IMR-90 (cell line): Measurements from ENCODE around the gene MRPL49. TPM values are rescaled to one million over a fixed set of nuclear protein-coding genes. Genes with fewer than 3 reads are reported as not detected.

Experiments used
- ATAC-seq: fragments of 200-7000 bp; cut with Tn5 transposase; 2 replicates; pipeline ENCODE4 v1.9.1; 2020; ENCODE audit warnings: low read depth, mild to moderate bottlenecking, moderate library complexity
- BruUV-seq: library from RNA; stranded (reverse); fragments of 400-500 nt; replicated peaks from 2 replicates; lab custom pipeline; 2021; lab: Mats Ljungman, UMichigan
- CTCF ChIA-PET: fragments of 300-600 bp; formaldehyde crosslinking; extraction: SDS; loops from one replicate; lab custom pipeline; 2021; ENCODE audit warnings: antibody characterized with exemption; lab: Yijun Ruan, JAX
- POLR2A ChIA-PET: fragments of 300-600 bp; sonication (Branson Sonifier 250); formaldehyde crosslinking; loops from one replicate; lab custom pipeline; 2022; ENCODE audit warnings: antibody characterized with exemption; ENCODE audit not compliant: unreplicated experiment; lab: Charles Lee
- DNase-seq: peaks from one replicate; pipeline ENCODE4 v3.0.0; 2013
- H2AFZ ChIP-seq: replicated peaks from 2 replicates; pipeline ENCODE3; 2013; ENCODE audit warnings: low read length, mild to moderate bottlenecking; ENCODE audit not compliant: poor library complexity
- H2AK5ac ChIP-seq: 2 replicates; pipeline ENCODE4 v1.6.1; 2013; ENCODE audit warnings: low read depth, low read length, inconsistent platforms
- H2AK9ac ChIP-seq: replicated peaks from 2 replicates; pipeline ENCODE3; 2013; ENCODE audit warnings: mild to moderate bottlenecking, low read depth, low read length, moderate library complexity; ENCODE audit not compliant: poor library complexity
- H2BK120ac ChIP-seq: 2 replicates; pipeline ENCODE4 v1.6.1; 2013; ENCODE audit warnings: low read depth, low read length, inconsistent platforms
- H2BK15ac ChIP-seq: 3 replicates; pipeline ENCODE4 v1.6.1; 2013; ENCODE audit warnings: low read depth, low read length, inconsistent platforms
- H2BK20ac ChIP-seq: 2 replicates; pipeline ENCODE4 v1.6.1; 2013; ENCODE audit warnings: low read depth, mild to moderate bottlenecking, inconsistent platforms, low read length, moderate library complexity
- H2BK5ac ChIP-seq: 2 replicates; pipeline ENCODE4 v1.6.1; 2013; ENCODE audit warnings: mild to moderate bottlenecking, low read depth, low read length, inconsistent platforms; ENCODE audit not compliant: poor library complexity, severe bottlenecking
- H3K14ac ChIP-seq: replicated peaks from 2 replicates; pipeline ENCODE4 v1.6.1; 2013; ENCODE audit warnings: low read depth, low read length, inconsistent platforms
- H3K18ac ChIP-seq: 2 replicates; pipeline ENCODE4 v1.6.1; 2013; ENCODE audit warnings: low read depth, low read length, control low read depth
- H3K23ac ChIP-seq: 2 replicates; pipeline ENCODE4 v1.6.1; 2013; ENCODE audit warnings: low read depth, low read length, inconsistent platforms
- H3K27ac ChIP-seq: 2 replicates; pipeline ENCODE4 v1.5.1; 2013; ENCODE audit warnings: mild to moderate bottlenecking, control low read depth, low read length; ENCODE audit not compliant: insufficient read depth
- H3K27me3 ChIP-seq: 2 replicates; pipeline ENCODE4 v1.6.1; 2013; ENCODE audit warnings: low read length; ENCODE audit not compliant: control insufficient read depth, insufficient read depth
- H3K36me3 ChIP-seq: 2 replicates; pipeline ENCODE4 v1.6.1; 2013; ENCODE audit warnings: low read length, mixed read lengths; ENCODE audit not compliant: control insufficient read depth, insufficient read depth
- H3K4ac ChIP-seq: 2 replicates; pipeline ENCODE4 v1.6.1; 2013; ENCODE audit warnings: low read depth, low read length, inconsistent platforms
- H3K4me1 ChIP-seq: 2 replicates; pipeline ENCODE4 v1.6.1; 2013; ENCODE audit warnings: low read length, mixed read lengths; ENCODE audit not compliant: control insufficient read depth, insufficient read depth
- H3K4me2 ChIP-seq: 2 replicates; pipeline ENCODE4 v1.6.1; 2013; ENCODE audit warnings: low read depth, mild to moderate bottlenecking, control low read depth, low read length, moderate library complexity
- H3K4me3 ChIP-seq: 2 replicates; pipeline ENCODE4 v1.5.1; 2013; ENCODE audit warnings: low read depth, mild to moderate bottlenecking, control low read depth, low read length, moderate library complexity; ENCODE audit not compliant: insufficient read depth
- H3K56ac ChIP-seq: 2 replicates; pipeline ENCODE4 v1.6.1; 2013; ENCODE audit warnings: low read length, inconsistent platforms; ENCODE audit not compliant: insufficient read depth; ENCODE audit errors: extremely low read depth
- H3K79me1 ChIP-seq, 2 experiments: 2 replicates each; pipeline ENCODE4 v1.6.1; 2013; ENCODE audit warnings: low read length in 2 of 2, inconsistent platforms in 1 of 2, low read depth in 1 of 2
- H3K9ac ChIP-seq: 2 replicates; pipeline ENCODE4 v1.6.1; 2013; ENCODE audit warnings: low read depth, low read length, control low read depth
- H3K9me1 ChIP-seq: 2 replicates; pipeline ENCODE4 v1.6.1; 2013; ENCODE audit warnings: low read length, inconsistent platforms; ENCODE audit not compliant: insufficient read depth
- H3K9me3 ChIP-seq: 2 replicates; pipeline ENCODE4 v1.6.1; 2013; ENCODE audit warnings: low read length; ENCODE audit not compliant: control insufficient read depth, insufficient read depth
- H4K20me1 ChIP-seq: 2 replicates; pipeline ENCODE4 v1.6.1; 2013; ENCODE audit warnings: low read length, inconsistent platforms; ENCODE audit not compliant: insufficient read depth
- H4K5ac ChIP-seq: 2 replicates; pipeline ENCODE4 v1.6.1; 2013; ENCODE audit warnings: mild to moderate bottlenecking, low read depth, low read length, control low read depth
- H4K8ac ChIP-seq, 2 experiments: 2 replicates each; pipeline ENCODE4 v1.6.1; 2013; ENCODE audit warnings: low read depth in 2 of 2, low read length in 2 of 2, control low read depth in 1 of 2, inconsistent platforms in 1 of 2
- H4K91ac ChIP-seq: 2 replicates; pipeline ENCODE4 v1.6.1; 2013; ENCODE audit warnings: low read depth, low read length, inconsistent platforms; ENCODE audit not compliant: insufficient read depth
- CEBPB ChIP-seq: IDR thresholded peaks from 2 replicates; pipeline ENCODE4 v1.6.1; 2012; ENCODE audit warnings: low read depth, low read length, improper control_type of control experiment
- CHD1 ChIP-seq: IDR thresholded peaks from 2 replicates; pipeline ENCODE4 v1.6.1; 2012; ENCODE audit warnings: low read depth, low read length, improper control_type of control experiment
- ELK1 ChIP-seq: fragments of 150-350 bp; IDR thresholded peaks from 2 replicates; pipeline ENCODE4 v1.6.1; 2016; ENCODE audit warnings: low read depth, mild to moderate bottlenecking, low read length, moderate library complexity, borderline replicate concordance
- MAZ ChIP-seq: IDR thresholded peaks from 2 replicates; pipeline ENCODE4 v1.6.1; 2012; ENCODE audit warnings: low read depth, mild to moderate bottlenecking, low read length, improper control_type of control experiment, moderate library complexity, borderline replicate concordance
- MXI1 ChIP-seq: IDR thresholded peaks from 2 replicates; pipeline ENCODE4 v1.6.1; 2012; ENCODE audit warnings: low read depth, mild to moderate bottlenecking, low read length, moderate library complexity, borderline replicate concordance
- NFE2L2 ChIP-seq: fragments of 150-350 bp; IDR thresholded peaks from 2 replicates; pipeline ENCODE4 v1.6.1; 2016; ENCODE audit warnings: low read depth, mild to moderate bottlenecking, low read length
- RAD21 ChIP-seq: IDR thresholded peaks from 2 replicates; pipeline ENCODE4 v1.6.1; 2012; ENCODE audit warnings: low read length, improper control_type of control experiment
- RCOR1 ChIP-seq: IDR thresholded peaks from 2 replicates; pipeline ENCODE4 v1.6.1; 2012; ENCODE audit warnings: mild to moderate bottlenecking, low read length, improper control_type of control experiment; ENCODE audit not compliant: insufficient replicate concordance
- USF2 ChIP-seq: fragments of 150-350 bp; IDR thresholded peaks from 2 replicates; pipeline ENCODE4 v1.6.1; 2017; ENCODE audit warnings: mild to moderate bottlenecking, antibody characterized with exemption, low read length, low read depth
- WGBS, 2 experiments: methylation state at CpG; one replicate each; pipeline versions ENCODE4 v1.1.5 to v1.1.7; 2013; ENCODE audit warnings: missing lambda C conversion rate in 2 of 2; ENCODE audit not compliant: insufficient read length in 1 of 2; ENCODE audit errors: extremely low coverage in 2 of 2; 5-methylcytosine and 5-hydroxymethylcytosine counted together
- dilution Hi-C: fragments of 300-500 bp; cut with HindIII; formaldehyde crosslinking; loops from one replicate; pipeline ENCODE4 v1.14.3; 2018; ENCODE audit warnings: low sequenced_read_pairs; ENCODE audit not compliant: unreplicated experiment
- in situ Hi-C: fragments of 300-500 bp; cut with MboI; formaldehyde crosslinking; loops from 3 replicates; pipeline ENCODE4 v1.14.3; 2019; ENCODE audit warnings: low sequenced_read_pairs, inconsistent platforms, mixed read lengths
- intact Hi-C: fragments of 100-400 bp; cut with micrococcal nuclease; formaldehyde crosslinking; loops from 2 replicates; pipeline ENCODE4 v1.10.0; 2022
- polyA plus RNA-seq, 3 experiments: library from polyadenylated mRNA; depleted of rRNA; stranded (reverse); fragments of >200 nt; gene quantifications; 2 replicates each; pipeline ENCODE4 v1.2.3, GENCODE V29; 2012; ENCODE audit warnings: low replicate concordance in 1 of 3
- total RNA-seq: library from RNA; depleted of rRNA; stranded (reverse); fragments of >200 nt; gene quantifications from 2 replicates; pipeline ENCODE4 v1.2.3, GENCODE V29; 2012

The MRPL49 gene
- total and polyA plus RNA-seq, 2 of the 4 experiments (the other 2 are of a cell fraction): 55.2 to 56.8 TPM

- peak overlapping the region; percentile 67 for H3K4ac ChIP-seq
- peaks cover 5% of the 10 kb centered on the region; the same call in 1 of the 2 replicates for H3K36me3 ChIP-seq
- H2AK9ac ChIP-seq: peak overlapping the region; percentile 95
- ChIA-PET POLR2A (no interaction called here), CTCF (no interaction called here)
- no peaks in the 10 kb centered on the region for H3K27me3 ChIP-seq
- H3K4me1 ChIP-seq: no peaks in the 10 kb centered on the region
- intact Hi-C loops (loop anchor here (5.0 kb wide), 1 partner anchor 178 kb away; the partner anchor contains the start of gene ATG2A), in situ Hi-C loops (no loop called here), dilution Hi-C loops (no loop called here)
- H3K27ac ChIP-seq: no peak overlapping the region
- TF ChIP-seq USF2: no peak
- no peak for TF ChIP-seq CHD1
- no peak for TF ChIP-seq ELK1
- no peak for TF ChIP-seq CEBPB
- no peak for TF ChIP-seq RCOR1
- TF ChIP-seq MXI1: no peak
- no peak for TF ChIP-seq RAD21
- no peak for TF ChIP-seq MAZ
- no peak for TF ChIP-seq NFE2L2
- H3K9me1 ChIP-seq: peaks cover 4% of the 10 kb centered on the region; the same call in 1 of the 2 replicates
- peak overlapping the region; percentile 27; the same call in 1 of the 2 replicates for H3K14ac ChIP-seq
- no peak overlapping the region for H3K56ac ChIP-seq
- peak overlapping the region; percentile 99 to 100 for H4K8ac ChIP-seq
- H2BK5ac ChIP-seq: no peak overlapping the region
- H4K91ac ChIP-seq: peak overlapping the region; percentile 59
- BruUV-seq: no TSS peak
- H2BK15ac ChIP-seq: no peak overlapping the region
- no peak for ATAC-seq
- H4K5ac ChIP-seq: peak overlapping the region; percentile 89
- 65% methylated on average over 12 of the region's 22 CpGs; no CpG with 5 or more reads in 1 of the 2 experiments for WGBS, 2 experiments
- peak overlapping the region; percentile 10; the same call in 1 of the 2 replicates for H2BK20ac ChIP-seq
- no peaks in the 10 kb centered on the region for H4K20me1 ChIP-seq
- peak overlapping the region; percentile 97 for H2AFZ ChIP-seq
- peaks cover 10 to 25% of the 10 kb centered on the region in 2 experiments for H3K79me1 ChIP-seq
- H2BK120ac ChIP-seq: no peak overlapping the region
- H2AK5ac ChIP-seq: peak overlapping the region; percentile 15
- H3K23ac ChIP-seq: no peak overlapping the region
- H3K4me2 ChIP-seq: peak overlapping the region; percentile 39; the same call in 1 of the 2 replicates
- peak overlapping the region; percentile 50; the same call in 1 of the 2 replicates for H3K9ac ChIP-seq
- no peaks in the 10 kb centered on the region for H3K9me3 ChIP-seq
- no peak overlapping the region for H3K4me3 ChIP-seq
- H3K18ac ChIP-seq: no peak overlapping the region
- no peak for DNase-seq
These were observed 26.7 kb upstream of the MRPL49 start for GRCh38 chr11:65095427-65095826.
